ENCODE measurements around the gene TRAF3IP1. TPM values are rescaled to one million over a fixed set of nuclear protein-coding genes. Genes with fewer than 3 reads are reported as not detected.

Gene TRAF3IP1
- total RNA-seq, 4 donors from 2014 or later: 11.0 to 27.2 (median 13.4) TPM

DNA sequence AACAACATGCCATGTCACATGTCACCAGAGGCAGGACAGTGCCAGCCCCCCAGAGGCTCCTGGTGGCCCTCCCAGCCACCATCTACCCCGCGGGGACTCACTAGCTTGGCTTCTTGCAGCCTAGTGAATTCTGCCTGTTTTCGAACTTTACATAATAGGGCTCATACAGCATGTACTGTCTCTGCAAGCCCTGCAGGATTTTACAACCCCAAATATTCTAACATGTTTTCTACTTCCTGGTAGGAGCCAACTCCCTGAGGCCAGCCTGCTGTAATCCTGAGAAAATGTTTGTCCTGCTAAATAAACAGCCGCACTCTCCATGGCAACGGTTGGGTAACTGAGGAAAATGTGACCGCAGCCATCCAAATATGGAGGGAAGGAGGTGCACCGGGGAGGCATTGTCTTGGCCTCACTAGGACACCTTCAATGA lies 34.6 kb upstream of the TRAF3IP1 start:
- TF ChIP-seq CTCF (IDR thresholded peaks at IDR 0.05) (peak in 3 of 6 experiments; percentile 36 to 39 (median 36)), POLR2A (IDR thresholded peaks at IDR 0.05) (peak in 1 of 2 donors; percentile 8)
- Histone ChIP-seq H3K4me1 (peaks cover 6 to 68% (median 13%) of the 10 kb centered on the region in 4 donors), H3K27ac (peak overlapping the region; percentile 89 to 99 (median 95)), H3K9me3 (no peaks in the 10 kb centered on the region), H3K36me3 (no peaks in the 10 kb centered on the region), H3K4me3 (peak overlapping the region in 2 of 4 donors; percentile 12 to 85), H3K27me3 (no peaks in the 10 kb centered on the region)
- peak; percentile 31 to 88 (median 75) for DNase-seq

- H3K9me3 ChIP-seq: no peaks in the 10 kb centered on the region
- peak overlapping the region in 2 of 4 donors; percentile 12 to 85 for H3K4me3 ChIP-seq
- no peaks in the 10 kb centered on the region for H3K36me3 ChIP-seq
- no peak for DNase-seq
- TF ChIP-seq CTCF (IDR thresholded peaks at IDR 0.05) (no peak), POLR2A (IDR thresholded peaks at IDR 0.05) (no peak)
- no peaks in the 10 kb centered on the region for H3K27me3 ChIP-seq
- H3K4me1 ChIP-seq: peaks cover 6 to 65% (median 13%) of the 10 kb centered on the region in 4 donors
- H3K27ac ChIP-seq: peak overlapping the region; percentile 89 to 99 (median 95)
These were observed 34.2 kb upstream of the TRAF3IP1 start for GRCh38 chr2:238286095-238286494.

GRCh38 chr2:238286551-238286950 lies 33.8 kb upstream of the TRAF3IP1 start:
- no peaks in the 10 kb centered on the region for H3K36me3 ChIP-seq
- H3K9me3 ChIP-seq: no peaks in the 10 kb centered on the region
- peak; percentile 20 to 69 (median 62) for DNase-seq
- peak overlapping the region in 2 of 4 donors; percentile 12 to 85 for H3K4me3 ChIP-seq
- H3K27ac ChIP-seq: peak overlapping the region; percentile 89 to 99 (median 95)
- TF ChIP-seq CTCF (IDR thresholded peaks at IDR 0.05) (no peak), POLR2A (IDR thresholded peaks at IDR 0.05) (no peak)
- no peaks in the 10 kb centered on the region for H3K27me3 ChIP-seq
- H3K4me1 ChIP-seq: peaks cover 6 to 60% (median 13%) of the 10 kb centered on the region in 4 donors

DNA sequence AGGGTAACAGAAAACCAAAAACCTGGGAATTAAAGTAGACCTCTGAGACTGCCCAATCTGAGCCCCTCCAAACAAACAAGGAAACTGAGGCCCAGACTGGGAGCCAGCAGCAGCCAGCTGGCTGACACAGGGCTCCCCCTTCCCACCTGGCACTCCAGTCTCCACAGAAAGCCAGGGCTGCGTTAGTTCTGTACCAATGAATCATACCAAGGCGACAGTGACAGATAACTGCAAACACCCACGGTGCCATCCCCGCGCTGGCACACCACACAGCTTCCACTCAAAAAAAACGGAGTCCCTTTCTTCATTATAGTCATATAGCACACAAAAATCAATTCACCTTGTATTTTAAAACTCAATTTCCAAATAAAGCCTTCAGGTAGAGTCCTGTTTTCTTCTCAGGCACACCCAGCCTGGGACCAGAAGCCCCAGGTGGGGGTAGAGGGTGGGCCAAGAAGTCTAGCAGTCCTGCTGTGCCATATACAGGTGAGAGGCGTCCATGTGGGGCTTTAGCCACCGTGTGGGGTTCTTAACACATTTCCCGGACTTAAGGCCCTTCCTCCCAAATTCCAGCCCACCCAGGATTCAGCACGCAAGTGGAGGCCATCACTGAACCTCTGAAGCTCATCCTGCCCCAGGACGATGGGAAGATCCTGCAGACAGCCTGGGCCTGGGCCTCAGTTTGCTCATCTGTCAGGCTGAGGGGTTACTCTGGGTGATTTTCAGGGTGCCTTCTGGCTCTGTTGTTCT lies 33.2 kb upstream of the TRAF3IP1 start:
- no peaks in the 10 kb centered on the region for H3K27me3 ChIP-seq
- peak overlapping the region; percentile 80 to 93 (median 88) for H3K4me3 ChIP-seq
- no peaks in the 10 kb centered on the region for H3K9me3 ChIP-seq
- H3K4me1 ChIP-seq: peaks cover 6 to 56% (median 13%) of the 10 kb centered on the region in 4 donors
- peak overlapping the region; percentile 89 to 99 (median 95) for H3K27ac ChIP-seq
- H3K36me3 ChIP-seq: no peaks in the 10 kb centered on the region
- DNase-seq: peak in 2 of 3 donors; percentile 60 to 62
- TF ChIP-seq CTCF (IDR thresholded peaks at IDR 0.05) (no peak), POLR2A (IDR thresholded peaks at IDR 0.05) (no peak)

DNA sequence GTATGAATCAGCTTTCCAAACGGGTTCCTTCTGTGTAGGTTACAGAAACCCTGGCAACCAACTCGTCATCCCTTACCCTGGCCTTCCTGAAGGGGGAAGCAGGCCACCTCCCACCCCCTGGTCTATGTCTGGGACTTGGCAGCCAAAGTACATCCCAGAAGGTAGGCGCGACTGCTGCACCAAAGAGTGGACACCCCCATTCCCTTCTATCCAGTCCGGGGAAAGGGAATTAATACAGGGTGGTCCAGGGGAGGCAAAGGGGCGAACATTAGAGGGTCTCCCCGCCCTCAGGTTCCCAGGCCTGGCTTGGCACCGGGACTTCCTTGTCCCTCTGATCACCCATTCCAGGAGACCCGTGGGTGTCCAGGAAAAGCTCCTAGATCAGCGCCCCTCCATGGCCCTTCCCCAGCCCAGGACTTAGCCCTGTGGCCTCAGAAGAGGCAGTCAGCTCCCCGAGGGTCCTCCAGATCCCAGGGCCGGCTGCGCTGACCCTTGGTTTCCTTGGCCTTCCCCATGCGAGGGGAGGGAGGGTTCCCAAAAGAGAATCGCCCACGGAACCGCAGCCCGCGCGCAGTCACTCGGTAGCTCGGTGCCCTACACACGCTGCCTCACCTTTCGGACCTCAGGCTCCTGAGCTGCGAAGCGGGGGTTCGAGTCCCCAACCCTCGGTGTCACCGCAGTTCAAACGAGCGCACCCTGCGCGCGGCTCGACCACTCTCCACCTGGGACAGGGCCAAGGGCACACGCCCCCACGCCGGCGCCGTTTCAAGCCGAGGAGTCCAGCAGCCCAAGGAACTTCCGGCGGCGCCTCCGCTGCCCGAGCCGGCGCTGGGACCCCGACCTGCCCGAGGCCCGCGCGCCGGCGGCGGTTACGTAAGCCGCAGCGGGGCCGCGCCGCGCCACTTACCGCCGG lies 32.3 kb upstream of the TRAF3IP1 start, which contains the start of gene PER2:
PER2 (minus strand) TSS at position 874 of the 913 bp plus-strand sequence. CDS start 10,674 bp downstream, outside the sequence.
- DNase-seq: peak; percentile 26 to 75 (median 69)
- Histone ChIP-seq H3K4me1 (peaks cover 6 to 55% (median 13%) of the 10 kb centered on the region in 4 donors), H3K36me3 (no peaks in the 10 kb centered on the region), H3K4me3 (peak within 1 kb of the TSS; percentile 80 to 93 (median 88)), H3K27ac (peak within 1 kb of the TSS; percentile 89 to 99 (median 95)), H3K9me3 (no peaks in the 10 kb centered on the region), H3K27me3 (no peaks in the 10 kb centered on the region)
- TF ChIP-seq CTCF (IDR thresholded peaks at IDR 0.05): peak in 2 of 6 experiments; percentile 21 to 25
- TF ChIP-seq POLR2A (IDR thresholded peaks at IDR 0.05): no peak
